Gastroesophageal sphincter (tissue), 3 donors: ENCODE data around the gene TIAM2.

Experiments used
- CTCF ChIP-seq, 4 experiments: fragments of 200-600 bp in 2 of 4; fragments of 450-650 bp in 2 of 4; sonication (generic) in 1 of 4; IDR thresholded peaks; one replicate each; pipeline ENCODE4 v1.5.1; 2017 to 2019; ENCODE audit warnings: antibody characterized with exemption in 4 of 4, mild to moderate bottlenecking in 2 of 4, moderate library complexity in 2 of 4
- EP300 ChIP-seq: sonication (generic); formaldehyde crosslinking; IDR thresholded peaks from one replicate; pipeline ENCODE4 v1.6.1; 2017; ENCODE audit warnings: antibody characterized with exemption, mild to moderate bottlenecking
- POLR2A ChIP-seq, 2 donors: fragments of 450-650 bp; IDR thresholded peaks; one replicate each; pipeline ENCODE4 v1.6.1; 2017; ENCODE audit warnings: antibody characterized with exemption in 2 of 2, mild to moderate bottlenecking in 2 of 2, moderate library complexity in 1 of 2
- POLR2AphosphoS5 ChIP-seq: sonication (generic); formaldehyde crosslinking; IDR thresholded peaks from one replicate; pipeline ENCODE4 v1.6.1; 2017; ENCODE audit warnings: antibody characterized with exemption

- TF ChIP-seq EP300 = no peak
- TF ChIP-seq CTCF (IDR thresholded peaks at IDR 0.05) = no peak
- no peak for TF ChIP-seq POLR2A (IDR thresholded peaks at IDR 0.05)
- no peak for TF ChIP-seq POLR2AphosphoS5
These were observed 34.7 kb upstream of the TIAM2 start for GRCh38 chr6:154960299-154960843.
